CMK (cell line): ENCODE results near the gene SDK2.
A peak's percentile ranks its signal among the peaks of the same experiment; 100 is the strongest.

Experiments used
- DNase-seq: peaks from one replicate; pipeline ENCODE4 v3.0.0-alpha.2; 2010; ENCODE audit warnings: low read depth

The SDK2 gene

GRCh38 chr17:73420897-73421296 is 223.3 kb downstream of the SDK2 start:
- no peak for DNase-seq

GRCh38 chr17:73419881-73420280 is 224.4 kb downstream of the SDK2 start:
- no peak for DNase-seq

DNA sequence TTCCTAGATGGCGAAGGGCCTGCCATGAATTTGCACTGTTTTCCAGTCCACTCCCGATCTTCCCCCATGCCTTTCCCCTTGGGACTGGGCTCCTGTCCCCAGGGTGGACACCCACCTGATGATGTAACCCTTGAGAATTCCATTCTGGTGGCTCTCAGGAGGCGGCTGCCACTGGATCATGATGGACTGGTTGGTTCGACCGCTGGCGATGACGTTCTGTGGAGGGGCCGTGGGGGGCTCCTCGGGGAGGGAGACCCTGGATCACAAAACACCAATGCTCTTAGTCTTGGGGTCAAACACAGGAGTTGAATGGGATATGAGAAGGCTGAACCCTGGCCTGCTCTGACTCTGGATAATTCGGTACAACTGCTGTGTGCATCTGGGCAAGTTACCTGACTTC is 225.2 kb downstream of the SDK2 start:
- DNase-seq: no peak

DNA sequence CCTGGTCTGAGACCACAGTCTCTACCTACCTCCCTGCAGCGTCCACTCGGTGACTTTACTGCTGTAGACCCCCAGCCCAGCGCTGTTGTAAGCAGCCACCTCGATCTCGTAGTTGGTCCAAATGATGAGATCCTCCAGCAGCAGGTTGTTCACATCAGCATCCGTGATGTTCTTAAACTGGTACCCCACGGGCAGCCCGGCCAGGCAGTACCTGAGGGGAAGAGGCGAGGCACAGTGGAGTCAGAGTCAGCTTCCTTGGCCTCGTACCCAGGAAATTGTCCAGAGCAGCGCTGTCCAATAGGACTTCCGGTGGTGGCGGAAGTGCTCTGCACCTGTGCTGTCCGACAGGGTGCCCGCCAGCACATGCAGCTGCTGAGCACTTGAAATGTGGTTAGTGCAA is 228.5 kb downstream of the SDK2 start:
- no peak for DNase-seq

GRCh38 chr17:73414171-73414955 is 229.9 kb downstream of the SDK2 start:
- no peak for DNase-seq

GRCh38 chr17:73412914-73413313 is 231.3 kb downstream of the SDK2 start:
- DNase-seq: no peak

- DNase-seq: no peak
Measured at GRCh38 chr17:73411313-73411747, 232.9 kb downstream of the SDK2 start.

GRCh38 chr17:73410586-73411312 is 233.5 kb downstream of the SDK2 start:
- no peak for DNase-seq

DNA sequence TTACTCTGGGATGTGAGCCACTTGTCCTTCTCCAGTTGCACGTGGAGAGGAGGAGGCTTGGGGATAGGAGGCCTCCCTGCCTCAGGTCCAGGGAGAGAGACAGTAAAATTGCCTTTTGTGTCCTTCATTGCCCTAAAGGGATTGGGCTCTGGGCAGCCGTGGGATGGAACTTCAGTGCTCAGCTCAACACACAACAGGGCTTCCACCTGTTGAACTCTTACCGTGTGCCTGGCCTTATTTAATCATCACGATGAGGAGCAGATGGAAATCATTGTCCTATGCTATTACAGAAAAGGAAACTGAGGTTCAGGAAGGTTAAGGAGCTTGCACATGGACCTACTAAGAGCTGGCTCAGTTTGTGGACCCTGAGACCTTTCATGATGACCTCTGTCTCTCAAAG is 240.0 kb downstream of the SDK2 start:
- no peak for DNase-seq

GRCh38 chr17:73402466-73402865 is 241.8 kb downstream of the SDK2 start:
- no peak for DNase-seq

- peak; percentile 8 for DNase-seq
Measured at GRCh38 chr17:73401911-73402310, 242.3 kb downstream of the SDK2 start.

DNA sequence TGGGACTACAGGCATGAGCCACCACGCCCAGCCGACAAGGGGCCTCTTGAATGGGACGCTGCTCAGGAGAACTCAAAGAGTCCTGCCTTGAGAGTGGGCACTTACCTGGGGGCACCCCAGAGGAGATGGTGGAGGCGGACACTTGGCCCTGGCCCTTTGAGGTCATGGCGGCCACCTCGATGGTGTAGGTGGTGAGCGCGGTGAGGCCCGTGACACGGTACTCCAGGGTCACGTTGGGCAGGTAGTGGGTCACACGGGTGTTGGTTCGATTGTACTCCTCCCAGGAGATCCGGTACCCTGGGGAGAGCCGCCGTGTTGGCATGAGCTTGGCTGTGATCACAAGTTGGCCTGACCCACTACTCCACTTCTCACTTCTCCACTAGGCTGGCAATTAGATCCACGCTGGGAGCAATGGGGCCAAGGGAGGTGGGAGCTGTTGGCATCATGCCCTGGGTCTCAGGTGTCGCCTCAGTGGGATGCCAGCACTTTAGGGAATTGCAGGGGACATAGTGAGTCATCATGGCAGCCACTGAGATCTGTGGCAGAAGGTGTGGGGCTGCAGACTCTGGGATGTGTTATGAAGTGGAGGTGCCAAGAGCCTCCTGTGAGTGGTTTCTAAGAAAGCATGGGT is 243.2 kb downstream of the SDK2 start:
- DNase-seq: no peak

GRCh38 chr17:73399056-73399455 is 245.2 kb downstream of the SDK2 start:
- no peak for DNase-seq

DNA sequence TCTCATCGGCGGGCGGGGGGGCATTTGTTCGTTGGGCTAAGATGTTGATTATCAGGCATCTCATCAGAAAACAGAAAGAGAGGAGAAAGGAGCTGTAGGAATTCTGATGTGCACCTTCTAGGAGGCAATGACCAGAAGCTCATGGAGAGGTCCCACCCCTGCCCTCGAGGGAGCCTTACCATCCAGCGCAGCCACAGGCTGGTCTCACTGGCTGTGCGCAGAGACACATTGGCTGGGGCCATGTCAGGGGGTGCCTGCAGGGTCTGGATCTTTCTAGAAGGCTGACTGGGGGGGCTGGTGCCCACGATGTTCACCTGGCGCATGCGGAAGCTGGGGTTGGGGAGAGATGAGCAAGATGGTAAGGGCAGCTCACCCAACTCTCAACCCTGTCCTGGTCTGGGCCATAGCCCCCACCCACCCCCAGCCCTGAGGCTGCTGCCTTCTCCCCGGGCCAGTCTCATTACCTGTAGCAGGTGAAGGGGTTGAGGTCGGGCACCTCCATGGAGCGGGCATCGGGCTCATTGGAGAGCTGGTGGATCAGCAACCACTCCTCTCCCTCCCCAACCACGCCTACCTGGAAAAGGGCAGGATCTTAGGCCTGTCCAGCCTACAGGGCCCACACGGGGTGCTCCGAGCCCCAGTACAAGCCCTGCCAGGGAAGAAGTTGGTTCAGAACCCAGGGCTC is 246.2 kb downstream of the SDK2 start:
- no peak for DNase-seq

DNA sequence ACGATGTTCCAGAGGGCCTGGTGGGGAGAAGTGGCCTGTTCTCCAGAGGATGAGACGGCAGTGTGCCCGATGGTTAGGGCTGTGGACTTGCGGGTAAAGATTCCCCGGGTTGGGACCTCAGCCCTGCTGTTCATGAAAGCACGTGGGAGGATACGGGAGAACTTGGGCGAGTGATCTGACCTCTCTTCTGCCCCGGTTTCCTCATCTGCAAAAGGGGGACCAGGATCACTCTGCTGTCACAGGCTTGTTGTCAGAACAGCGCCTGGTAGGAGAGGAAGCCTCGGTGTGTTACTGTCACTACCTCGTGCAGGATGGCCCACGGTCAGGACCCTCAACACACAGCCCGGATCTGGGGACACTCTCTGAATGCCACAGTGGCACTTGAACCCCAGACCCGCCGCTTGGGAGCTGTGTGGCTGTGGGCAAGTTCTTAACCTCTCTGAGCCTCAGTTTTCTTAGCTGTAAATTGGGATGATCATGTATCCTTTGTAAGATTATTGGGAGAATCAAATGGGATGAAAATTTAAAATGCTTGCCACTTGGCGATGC is 246.9 kb downstream of the SDK2 start:
- no peak for DNase-seq

DNA sequence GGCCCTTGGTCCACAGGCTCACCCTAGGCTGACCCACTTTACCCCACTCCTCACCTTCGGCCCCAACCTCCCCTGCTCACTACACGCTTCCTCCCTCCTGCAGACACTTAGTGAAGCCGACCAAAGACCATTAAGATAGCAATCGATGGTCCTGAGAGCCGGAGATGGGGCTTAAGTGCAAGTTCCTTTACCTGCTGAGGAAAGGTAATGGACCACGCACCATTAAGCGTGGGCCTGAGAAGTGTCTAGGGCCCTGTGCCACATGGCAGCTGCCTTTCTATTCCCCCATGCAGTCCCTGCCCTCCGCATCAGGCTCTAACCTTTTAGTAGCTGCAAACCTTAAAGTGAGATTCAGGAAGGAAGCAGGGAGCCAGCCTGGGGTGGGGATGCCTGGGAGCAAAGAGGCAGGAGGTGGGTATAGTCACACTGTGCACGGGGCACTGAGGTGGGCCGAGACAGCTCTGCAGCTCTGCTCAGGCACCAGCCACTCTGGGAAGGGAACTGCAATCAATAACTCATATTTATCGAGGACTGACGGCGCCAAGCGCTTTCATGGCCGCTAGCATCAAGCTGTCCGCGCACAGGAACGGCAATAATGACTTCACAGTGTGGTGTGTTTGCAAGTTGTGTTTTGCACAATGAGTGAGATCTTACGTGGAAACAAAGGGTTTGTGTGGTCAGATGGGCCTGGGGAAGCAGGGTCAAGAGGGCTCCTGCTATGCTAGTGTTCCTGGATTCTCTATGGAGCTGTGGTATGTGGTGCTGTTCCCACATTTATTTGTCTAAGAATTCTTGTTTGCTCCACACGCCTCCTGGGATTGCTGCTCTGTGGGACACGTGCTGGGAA is 247.6 kb downstream of the SDK2 start:
- DNase-seq: no peak

GRCh38 chr17:73394512-73395450 is 249.5 kb downstream of the SDK2 start:
- DNase-seq: no peak

- DNase-seq: no peak
Measured at GRCh38 chr17:73393962-73394361, 250.3 kb downstream of the SDK2 start.

- DNase-seq: no peak
Measured at GRCh38 chr17:73393381-73393780, 250.9 kb downstream of the SDK2 start.
